Esophagus squamous epithelium (tissue), 4 donors: Measurements from ENCODE around the gene DCC.

Source experiments
- POLR2A ChIP-seq, 4 donors: fragments of 450-650 bp; IDR thresholded peaks; one replicate each; pipeline ENCODE4 v1.6.1; 2017; ENCODE audit warnings: antibody characterized with exemption in 4 of 4, mild to moderate bottlenecking in 4 of 4, moderate library complexity in 3 of 4
- TF ChIP-seq, protein P1 (sequence below), 6 experiments: fragments of 450-650 bp in 4 of 6; fragments of 200-600 bp in 2 of 6; sonication (generic) in 2 of 6; IDR thresholded peaks; one replicate each; pipeline ENCODE4 v1.5.1; 2016 to 2019; ENCODE audit warnings: antibody characterized with exemption in 6 of 6, mild to moderate bottlenecking in 4 of 6, moderate library complexity in 4 of 6

DNA sequence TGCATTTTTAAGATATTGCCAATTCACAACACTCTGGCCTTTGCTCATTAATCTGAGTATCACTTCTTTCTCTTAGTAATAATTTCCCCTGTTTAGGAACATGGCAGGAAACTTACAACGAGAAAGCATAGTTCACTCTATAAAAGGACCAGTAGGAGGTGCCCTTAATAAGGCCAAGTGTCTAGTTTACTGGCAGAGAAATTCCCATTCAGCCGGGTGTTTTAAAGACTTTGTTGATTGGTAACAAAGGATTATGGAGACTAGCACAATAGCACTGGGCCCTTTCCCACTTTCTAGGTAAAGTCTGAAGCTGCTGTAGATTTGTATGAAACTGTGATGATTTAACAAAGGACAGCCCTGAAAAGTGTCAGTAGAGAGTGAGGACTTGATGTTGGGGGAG is 3.1 kb downstream of the DCC start:
- TF ChIP-seq, protein P1, sequence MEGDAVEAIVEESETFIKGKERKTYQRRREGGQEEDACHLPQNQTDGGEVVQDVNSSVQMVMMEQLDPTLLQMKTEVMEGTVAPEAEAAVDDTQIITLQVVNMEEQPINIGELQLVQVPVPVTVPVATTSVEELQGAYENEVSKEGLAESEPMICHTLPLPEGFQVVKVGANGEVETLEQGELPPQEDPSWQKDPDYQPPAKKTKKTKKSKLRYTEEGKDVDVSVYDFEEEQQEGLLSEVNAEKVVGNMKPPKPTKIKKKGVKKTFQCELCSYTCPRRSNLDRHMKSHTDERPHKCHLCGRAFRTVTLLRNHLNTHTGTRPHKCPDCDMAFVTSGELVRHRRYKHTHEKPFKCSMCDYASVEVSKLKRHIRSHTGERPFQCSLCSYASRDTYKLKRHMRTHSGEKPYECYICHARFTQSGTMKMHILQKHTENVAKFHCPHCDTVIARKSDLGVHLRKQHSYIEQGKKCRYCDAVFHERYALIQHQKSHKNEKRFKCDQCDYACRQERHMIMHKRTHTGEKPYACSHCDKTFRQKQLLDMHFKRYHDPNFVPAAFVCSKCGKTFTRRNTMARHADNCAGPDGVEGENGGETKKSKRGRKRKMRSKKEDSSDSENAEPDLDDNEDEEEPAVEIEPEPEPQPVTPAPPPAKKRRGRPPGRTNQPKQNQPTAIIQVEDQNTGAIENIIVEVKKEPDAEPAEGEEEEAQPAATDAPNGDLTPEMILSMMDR (IDR thresholded peaks at IDR 0.05) = no peak
- no peak for TF ChIP-seq POLR2A (IDR thresholded peaks at IDR 0.05)
